Ascending aorta (tissue), 2 donors: ENCODE data around the gene NDE1. TPM values are rescaled to one million over a fixed set of nuclear protein-coding genes. Genes with fewer than 3 reads are reported as not detected.

Experiments
- DNase-seq, 2 donors: peaks; one replicate each; pipeline ENCODE4 v3.0.0-alpha.2; 2019; ENCODE audit warnings: low spot score in 2 of 2
- H3K27ac ChIP-seq, 2 donors: fragments of 200-600 bp; sonication (generic); one replicate each; pipeline ENCODE4 v1.5.1; 2016 to 2017; ENCODE audit warnings: mild to moderate bottlenecking in 1 of 2
- H3K27me3 ChIP-seq: fragments of 200-600 bp; sonication (generic); one replicate; pipeline ENCODE4 v1.5.1; 2017
- H3K36me3 ChIP-seq, 2 donors: fragments of 200-600 bp; sonication (generic); one replicate each; pipeline ENCODE4 v1.5.1; 2016
- H3K4me1 ChIP-seq, 2 donors: fragments of 200-600 bp; sonication (generic); one replicate each; pipeline ENCODE4 v1.5.1; 2016 to 2017; ENCODE audit warnings: mild to moderate bottlenecking in 1 of 2
- H3K4me3 ChIP-seq, 2 donors: fragments of 200-600 bp; sonication (generic); one replicate each; pipeline ENCODE4 v1.5.1; 2016 to 2017; ENCODE audit warnings: mild to moderate bottlenecking in 1 of 2
- H3K9me3 ChIP-seq, 2 donors: fragments of 200-600 bp; sonication (generic); one replicate each; pipeline ENCODE4 v1.5.1; 2016
- CTCF ChIP-seq, 3 experiments: fragments of 200-600 bp in 2 of 3; fragments of 450-650 bp in 1 of 3; sonication (generic) in 2 of 3; IDR thresholded peaks; one replicate each; pipeline ENCODE4 v1.5.1; 2016 to 2019; ENCODE audit warnings: antibody characterized with exemption in 3 of 3, mild to moderate bottlenecking in 1 of 3, moderate library complexity in 1 of 3
- intact Hi-C: fragments of 100-400 bp; cut with DNase I; formaldehyde crosslinking; loops from one replicate; pipeline ENCODE4 v1.15.1; 2023
- total RNA-seq: library from RNA; depleted of rRNA; stranded (reverse); fragments of >200 nt; gene quantifications from one replicate; pipeline ENCODE4 v1.1.0, GENCODE V29; 2016

NDE1 gene
- total RNA-seq, 1 donor from 2014 or later, result 21.9 TPM

- Histone ChIP-seq H3K27me3 (no peaks in the 10 kb centered on the region), H3K27ac (peak overlapping the region; percentile 57 to 63), H3K4me1 (peaks cover 9 to 23% of the 10 kb centered on the region in 2 donors), H3K36me3 (peaks cover 78 to 87% of the 10 kb centered on the region in 2 donors), H3K9me3 (no peaks in the 10 kb centered on the region), H3K4me3 (no peak overlapping the region)
- intact Hi-C loops, result loop anchor here (5.0 to 10.0 kb wide), 2 partner anchors 91 to 359 kb away; partner anchors contain the start of gene MYH11
- no peak for DNase-seq
- peak; percentile 42 to 55 (median 46) for TF ChIP-seq CTCF (IDR thresholded peaks at IDR 0.05)
Observed at GRCh38 chr16:15765880-15766279, 115.8 kb downstream of the NDE1 start.

- H3K27me3 ChIP-seq, result no peaks in the 10 kb centered on the region
- peaks cover 19 to 32% of the 10 kb centered on the region in 2 donors for H3K4me1 ChIP-seq
- DNase-seq, result no peak
- peaks cover 78 to 87% of the 10 kb centered on the region in 2 donors for H3K36me3 ChIP-seq
- H3K27ac ChIP-seq, result peak overlapping the region; percentile 57 to 63
- no peak for TF ChIP-seq CTCF (IDR thresholded peaks at IDR 0.05)
- H3K4me3 ChIP-seq, result no peak overlapping the region
- H3K9me3 ChIP-seq, result no peaks in the 10 kb centered on the region
- intact Hi-C loops, result loop anchor here (5.0 to 10.0 kb wide), 2 partner anchors 90 to 358 kb away; partner anchors contain the start of gene MYH11
Observed at GRCh38 chr16:15766918-15767317, 116.9 kb downstream of the NDE1 start.

GRCh38 chr16:15768201-15768600 is 118.2 kb downstream of the NDE1 start:
- no peak overlapping the region for H3K4me3 ChIP-seq
- DNase-seq, result no peak
- H3K9me3 ChIP-seq, result no peaks in the 10 kb centered on the region
- no peak for TF ChIP-seq CTCF (IDR thresholded peaks at IDR 0.05)
- no peaks in the 10 kb centered on the region for H3K27me3 ChIP-seq
- intact Hi-C loops, result loop anchor here (5.0 to 10.0 kb wide), 2 partner anchors 89 to 357 kb away; partner anchors contain the start of gene MYH11
- H3K36me3 ChIP-seq, result peaks cover 71 to 83% of the 10 kb centered on the region in 2 donors
- H3K27ac ChIP-seq, result peak overlapping the region; percentile 57 to 63
- peaks cover 22 to 37% of the 10 kb centered on the region in 2 donors for H3K4me1 ChIP-seq

- Histone ChIP-seq H3K9me3 (no peaks in the 10 kb centered on the region), H3K27me3 (no peaks in the 10 kb centered on the region), H3K27ac (peak overlapping the region; percentile 75 to 83), H3K36me3 (peaks cover 61 to 80% of the 10 kb centered on the region in 2 donors), H3K4me1 (peaks cover 25 to 42% of the 10 kb centered on the region in 2 donors), H3K4me3 (no peak overlapping the region)
- no peak for TF ChIP-seq CTCF (IDR thresholded peaks at IDR 0.05)
- no peak for DNase-seq
- intact Hi-C loops, result loop anchor here (5.0 to 10.0 kb wide), 2 partner anchors 88 to 356 kb away; partner anchors contain the start of gene MYH11
Observed at GRCh38 chr16:15769239-15769638, 119.2 kb downstream of the NDE1 start.

GRCh38 chr16:15770107-15770506 is 120.1 kb downstream of the NDE1 start:
- Histone ChIP-seq H3K36me3 (peaks cover 55 to 81% of the 10 kb centered on the region in 2 donors), H3K27ac (peak overlapping the region; percentile 75 to 83), H3K9me3 (no peaks in the 10 kb centered on the region), H3K4me1 (peaks cover 25 to 51% of the 10 kb centered on the region in 2 donors), H3K4me3 (no peak overlapping the region), H3K27me3 (no peaks in the 10 kb centered on the region)
- peak in 1 of 2 donors; percentile 80 for DNase-seq
- intact Hi-C loops, result loop anchor here (1.0 kb wide), 1 partner anchor 37 kb away; no protein-coding TSS in a partner anchor
- TF ChIP-seq CTCF (IDR thresholded peaks at IDR 0.05), result no peak
